Activated T-cell treated with anti-CD3 and anti-CD28 coated beads for 4 hours (primary cell): Measurements from ENCODE around the gene PRKN.
"Not testable (repeated sequence)": the region's sequence is repeated elsewhere in the genome, so short reads cannot be mapped to it uniquely, and the experiment has no call there.

Experiments
- DNase-seq: peaks from one replicate; pipeline ENCODE4 v3.0.0-alpha.2; 2020

Gene PRKN

GRCh38 chr6:161876231-161876630 is 851.3 kb downstream of the PRKN start:
- DNase-seq: no peak

- DNase-seq: no peak
These were observed 857.2 kb downstream of the PRKN start for GRCh38 chr6:161870236-161870901.

GRCh38 chr6:161869491-161869890 is 858.1 kb downstream of the PRKN start:
- DNase-seq: no peak

- DNase-seq: no peak
These were observed 861.0 kb downstream of the PRKN start for GRCh38 chr6:161866570-161866969.

- DNase-seq: not testable (repeated sequence)
These were observed 866.5 kb downstream of the PRKN start for GRCh38 chr6:161861061-161861460.

GRCh38 chr6:161853657-161854056 is 873.9 kb downstream of the PRKN start:
- DNase-seq: no peak

GRCh38 chr6:161851486-161851885 is 876.1 kb downstream of the PRKN start:
- not testable (repeated sequence) for DNase-seq

GRCh38 chr6:161850562-161850961 is 877.0 kb downstream of the PRKN start:
- DNase-seq: no peak

- no peak for DNase-seq
These were observed 879.9 kb downstream of the PRKN start for GRCh38 chr6:161847628-161848027.

GRCh38 chr6:161844804-161845203 is 882.8 kb downstream of the PRKN start:
- no peak for DNase-seq

GRCh38 chr6:161843066-161843465 is 884.5 kb downstream of the PRKN start:
- no peak for DNase-seq

- DNase-seq: no peak
These were observed 887.2 kb downstream of the PRKN start for GRCh38 chr6:161840380-161840779.

- DNase-seq: no peak
These were observed 889.1 kb downstream of the PRKN start for GRCh38 chr6:161838306-161839035.

- no peak for DNase-seq
These were observed 889.7 kb downstream of the PRKN start for GRCh38 chr6:161837854-161838253.

GRCh38 chr6:161837449-161837735 is 890.2 kb downstream of the PRKN start:
- DNase-seq: no peak

- no peak for DNase-seq
These were observed 890.7 kb downstream of the PRKN start for GRCh38 chr6:161836643-161837448.

GRCh38 chr6:161835500-161836215 is 891.9 kb downstream of the PRKN start:
- no peak for DNase-seq

- no peak for DNase-seq
These were observed 893.1 kb downstream of the PRKN start for GRCh38 chr6:161834426-161834825.

GRCh38 chr6:161833099-161833860 is 894.3 kb downstream of the PRKN start:
- no peak for DNase-seq

GRCh38 chr6:161832622-161833021 is 894.9 kb downstream of the PRKN start:
- DNase-seq: no peak

GRCh38 chr6:161830866-161831616 is 896.5 kb downstream of the PRKN start:
- no peak for DNase-seq

GRCh38 chr6:161829291-161829729 is 898.3 kb downstream of the PRKN start:
- no peak for DNase-seq
